HTERT RPE-1 (cell line): ENCODE data around the gene GRM8.

Experiments
- in situ Hi-C: fragments of 300-500 bp; cut with MboI; formaldehyde crosslinking; loops from 4 replicates; pipeline ENCODE4 v1.14.3; 2020; ENCODE audit warnings: low sequenced_read_pairs

The GRM8 gene

DNA sequence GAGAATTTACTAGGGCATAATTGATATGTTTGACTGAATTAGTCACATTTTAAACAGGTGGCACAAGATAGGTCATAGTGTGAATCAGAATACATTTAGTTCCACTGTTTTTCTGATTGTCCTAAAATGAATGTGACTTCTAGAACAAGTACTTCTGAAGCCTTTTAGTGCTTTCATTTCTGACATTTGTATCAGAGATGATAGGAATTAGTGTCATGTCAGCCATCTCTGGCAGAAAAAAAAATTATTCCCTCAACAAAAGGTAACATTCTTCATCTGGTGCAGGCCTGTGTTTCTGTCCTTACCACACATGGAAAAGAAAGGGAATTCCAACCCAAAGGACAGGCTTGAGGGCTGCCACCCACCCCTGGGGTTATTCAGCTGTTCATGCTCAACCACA lies 21.3 kb downstream of the GRM8 start:
- in situ Hi-C loops = no loop called here

DNA sequence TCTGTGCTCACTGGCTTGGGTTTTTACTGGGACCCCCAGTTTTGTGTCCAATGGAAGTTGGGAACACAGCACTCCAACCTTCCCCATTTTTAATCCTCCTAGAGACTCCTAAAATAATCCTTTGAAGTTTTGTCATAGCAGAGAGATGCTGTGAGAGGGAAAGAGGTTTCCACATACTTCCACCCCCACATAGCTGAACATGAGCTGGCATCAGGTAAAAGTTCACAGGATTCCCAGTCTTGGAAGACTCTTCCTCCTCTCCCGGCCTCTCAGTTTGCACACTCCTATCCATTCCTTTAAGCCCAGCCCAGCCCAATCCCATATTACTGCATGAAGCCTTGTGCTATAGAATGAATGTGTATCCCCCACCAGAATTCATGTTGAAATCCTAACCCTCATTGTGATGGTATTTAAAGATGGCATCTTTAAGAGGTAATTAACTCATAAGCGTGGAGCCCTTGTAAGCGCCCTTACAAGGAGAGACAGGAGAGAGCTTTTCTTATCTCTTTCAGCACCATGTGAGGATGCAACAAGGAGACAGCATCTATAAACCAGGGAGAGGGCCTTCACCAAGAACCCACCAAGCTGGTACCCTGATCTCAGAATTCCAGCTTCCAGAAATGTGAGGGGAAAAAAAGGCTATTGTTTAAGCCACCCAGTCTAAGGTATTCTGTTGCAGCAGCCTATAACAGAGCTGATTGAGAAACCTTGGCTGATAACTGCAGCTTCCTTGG lies 22.4 kb downstream of the GRM8 start:
- in situ Hi-C loops = no loop called here

DNA sequence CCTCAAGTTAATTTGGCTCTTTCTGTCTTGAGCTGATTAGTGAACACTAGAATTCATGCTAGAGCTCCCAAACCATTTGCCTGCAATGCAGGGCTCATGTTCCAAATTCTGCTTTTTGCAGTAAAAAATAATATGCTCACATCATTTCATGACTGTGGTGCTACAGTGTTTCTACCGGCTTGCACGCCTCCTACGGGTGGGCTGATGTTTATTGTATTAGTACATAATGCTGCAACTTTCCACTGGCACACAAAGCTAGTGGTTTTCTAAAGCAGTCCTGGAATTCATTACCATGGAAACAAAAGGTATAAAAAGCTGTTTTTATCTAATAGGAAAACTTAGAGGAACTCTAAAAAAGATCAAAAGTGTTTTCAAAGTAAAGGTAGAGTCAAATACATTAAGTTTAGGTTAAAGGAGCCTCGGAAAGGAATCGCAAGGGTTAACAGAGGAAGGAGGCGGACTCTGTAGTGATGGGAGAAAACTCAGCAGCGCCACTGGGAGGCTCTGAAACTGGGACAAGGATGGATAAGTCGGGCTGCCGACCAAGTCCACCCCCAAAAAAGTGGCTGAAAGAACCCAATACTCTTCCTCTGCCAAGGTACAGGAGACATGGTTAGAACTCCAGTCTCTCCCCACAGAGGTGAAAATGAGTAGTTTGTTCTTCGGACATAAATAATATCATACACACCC lies 25.9 kb downstream of the GRM8 start:
- in situ Hi-C loops = no loop called here

DNA sequence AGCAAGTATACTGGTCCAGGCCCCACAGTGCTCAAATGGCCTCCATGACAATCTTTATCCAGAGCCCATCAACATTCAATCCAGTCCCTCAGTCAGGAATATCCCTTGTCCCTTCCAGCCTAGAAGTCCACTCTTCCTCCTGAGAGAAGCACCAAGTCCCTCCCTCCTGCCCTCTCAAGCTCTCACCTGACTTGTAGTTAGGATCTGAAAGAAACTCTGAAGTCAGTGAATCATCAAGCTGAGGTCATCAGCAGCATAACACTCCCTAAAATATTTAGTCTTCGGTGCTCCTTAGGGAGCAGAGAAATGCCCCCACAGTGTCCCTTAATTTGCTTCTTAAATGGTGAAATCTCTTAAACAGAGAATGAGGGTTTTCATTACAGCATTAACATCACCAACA lies 31.0 kb downstream of the GRM8 start:
- in situ Hi-C loops = no loop called here

DNA sequence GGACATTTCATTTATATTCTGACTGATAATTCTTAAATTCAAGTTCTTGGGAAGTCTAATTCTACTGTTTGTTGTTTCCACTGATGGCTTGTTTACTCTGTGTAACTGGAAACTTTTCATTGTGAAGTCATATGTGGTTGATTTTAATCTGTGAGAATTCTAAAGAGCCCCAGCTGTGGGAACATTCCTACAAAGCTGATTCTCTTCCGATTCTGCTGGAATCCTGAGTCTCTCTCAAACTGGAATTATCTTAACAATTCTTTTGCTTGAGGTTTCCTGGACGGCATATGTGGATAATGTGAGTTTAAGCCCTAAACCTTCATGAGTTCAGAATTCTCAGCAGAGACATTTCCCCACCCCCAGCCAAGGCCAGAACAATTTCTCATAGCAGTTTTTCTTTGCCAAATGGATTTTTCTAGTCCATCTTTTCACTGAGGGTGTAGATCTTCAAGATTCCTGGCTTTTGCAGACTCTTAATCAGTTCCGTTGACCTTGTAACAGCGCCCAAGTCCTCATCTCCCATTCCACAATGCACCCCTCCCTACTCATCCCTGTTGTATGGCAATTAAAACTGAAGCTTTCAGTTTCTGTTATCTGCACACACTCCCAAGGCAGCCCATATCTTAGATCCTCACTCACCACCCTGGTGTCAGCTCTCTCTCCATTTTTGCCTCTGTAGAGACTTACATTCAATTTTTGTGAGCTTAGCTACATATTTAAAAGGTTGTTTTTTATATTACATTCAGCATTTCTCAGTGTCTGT lies 37.6 kb downstream of the GRM8 start:
- in situ Hi-C loops = no loop called here

DNA sequence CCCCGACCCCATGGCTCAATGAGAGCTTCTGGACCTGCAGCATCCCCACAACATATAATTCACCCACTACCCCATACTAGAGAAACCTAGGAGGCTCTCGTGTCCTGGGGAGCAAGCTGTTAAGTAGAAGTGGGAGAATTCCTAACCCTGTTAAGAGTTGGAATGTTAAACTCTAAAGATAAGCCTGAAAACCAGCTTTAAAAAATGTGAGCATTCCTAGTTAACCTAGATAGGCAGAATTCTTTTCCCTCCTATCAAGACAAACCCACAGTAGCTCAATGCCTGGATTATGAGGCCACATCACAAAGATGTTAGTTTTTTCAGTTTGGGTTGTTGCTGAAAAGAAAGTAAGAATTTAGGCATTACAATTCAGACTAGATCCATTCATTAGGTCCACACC lies 42.9 kb downstream of the GRM8 start:
- in situ Hi-C loops = no loop called here

DNA sequence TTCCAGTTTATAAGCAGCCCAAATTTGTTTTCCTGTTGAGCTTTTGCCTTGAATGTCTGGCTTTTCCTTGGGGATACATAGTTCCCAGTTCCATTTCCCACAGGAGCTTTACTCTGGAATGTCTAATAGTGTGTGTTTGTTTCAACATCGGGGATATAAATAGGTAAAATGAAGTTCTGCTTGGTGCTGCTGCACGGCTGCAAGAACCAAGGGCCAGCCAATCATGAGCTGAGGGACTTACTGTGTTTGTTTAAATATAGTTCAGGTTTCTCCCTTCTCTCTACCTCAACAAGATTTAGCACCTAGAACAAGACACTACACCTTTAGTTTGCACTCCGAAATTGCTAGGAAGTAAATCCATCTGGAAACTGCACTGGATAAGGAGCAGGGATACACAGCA lies 43.9 kb downstream of the GRM8 start:
- in situ Hi-C loops = no loop called here

DNA sequence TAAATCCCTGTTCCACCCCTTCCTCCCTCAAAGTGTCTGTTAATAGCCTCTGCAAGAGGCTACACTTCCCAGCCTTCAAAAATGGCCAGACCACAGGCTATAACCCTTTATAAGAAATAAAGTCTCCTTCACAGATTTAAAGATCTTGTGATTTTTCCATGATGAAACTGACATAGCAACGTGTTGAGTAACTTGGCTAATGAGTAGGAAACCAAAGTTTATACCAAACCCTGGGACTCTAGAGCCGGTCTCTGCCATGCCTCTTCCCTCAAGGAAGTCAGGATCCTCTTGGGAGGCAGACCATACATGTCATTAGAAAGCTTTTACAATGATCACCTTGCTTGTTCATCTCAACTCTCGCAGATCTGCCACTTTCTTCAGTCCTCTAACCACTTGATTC lies 44.4 kb downstream of the GRM8 start:
- in situ Hi-C loops = no loop called here

DNA sequence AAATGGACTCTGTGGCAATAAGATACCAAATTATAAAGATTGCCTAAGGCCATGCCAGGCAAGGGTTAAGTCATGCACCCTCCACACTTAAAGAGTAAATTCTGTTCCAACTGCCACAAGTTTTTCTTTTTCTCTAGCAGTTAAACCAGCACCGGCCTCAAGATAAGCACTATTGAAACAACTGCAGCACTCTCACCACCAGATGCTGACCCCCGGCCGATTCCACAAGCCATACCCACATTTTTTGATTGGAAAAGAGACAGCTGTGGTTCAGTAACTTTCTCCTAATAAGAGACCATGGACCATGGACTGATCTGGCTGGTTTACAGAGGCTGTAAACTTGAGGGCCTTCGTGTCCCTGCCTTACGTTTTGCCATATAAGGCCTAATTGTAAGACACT lies 44.9 kb downstream of the GRM8 start:
- in situ Hi-C loops = no loop called here

DNA sequence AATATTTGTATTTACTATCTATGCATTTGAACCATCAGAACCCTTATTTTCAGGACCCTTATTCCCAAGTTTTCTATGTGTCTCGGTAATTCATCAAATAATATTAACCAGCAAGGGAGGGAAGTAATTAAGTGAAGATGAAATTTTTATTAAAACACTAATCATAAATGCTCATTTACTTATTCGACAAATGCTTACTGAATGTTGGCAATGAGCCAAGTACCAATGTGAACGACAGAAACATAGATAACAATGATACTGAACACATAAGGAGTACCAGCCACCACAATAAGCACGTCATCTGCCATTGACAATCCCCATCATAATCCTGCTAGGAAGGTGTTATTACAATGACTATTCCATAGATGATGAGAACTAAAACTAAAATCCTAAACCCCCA lies 45.5 kb downstream of the GRM8 start:
- in situ Hi-C loops = no loop called here

DNA sequence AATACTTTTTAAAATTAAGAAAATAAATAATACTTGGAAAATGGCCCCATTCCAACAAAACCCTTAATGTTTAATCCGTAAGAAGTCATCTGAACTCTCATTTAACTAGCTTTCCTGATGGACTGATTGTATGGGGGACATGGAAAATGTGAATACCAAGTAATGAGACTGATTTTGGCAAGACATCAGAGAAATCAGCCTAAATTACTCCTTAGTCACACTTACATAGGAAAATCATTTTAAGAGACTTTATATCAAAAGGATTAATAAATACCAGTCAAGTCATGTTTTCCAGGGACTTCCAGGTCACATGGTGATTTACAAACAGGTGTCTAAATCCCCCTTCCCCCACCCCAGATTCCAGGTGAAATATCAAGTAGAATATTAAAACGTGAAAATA lies 58.2 kb downstream of the GRM8 start:
- in situ Hi-C loops = no loop called here

DNA sequence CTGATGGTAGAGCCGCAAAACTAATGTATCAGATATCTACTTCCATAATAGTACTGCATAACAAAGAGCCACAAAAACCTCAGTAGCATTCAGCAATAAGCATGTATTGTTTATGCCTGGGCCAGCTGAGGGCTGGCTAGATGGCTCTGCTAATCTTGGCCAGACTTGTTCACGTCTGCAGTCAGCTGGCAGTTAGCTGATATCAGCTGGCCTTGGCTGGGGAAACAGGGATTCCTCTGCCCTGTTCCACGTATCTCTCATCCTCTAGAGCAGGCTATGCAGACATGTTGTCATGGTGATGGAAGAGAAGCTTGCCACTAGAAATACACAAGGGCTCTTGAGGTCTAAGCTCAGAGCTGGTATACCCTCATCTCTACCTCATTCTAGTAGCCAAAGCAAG lies 62.9 kb downstream of the GRM8 start:
- in situ Hi-C loops = no loop called here

DNA sequence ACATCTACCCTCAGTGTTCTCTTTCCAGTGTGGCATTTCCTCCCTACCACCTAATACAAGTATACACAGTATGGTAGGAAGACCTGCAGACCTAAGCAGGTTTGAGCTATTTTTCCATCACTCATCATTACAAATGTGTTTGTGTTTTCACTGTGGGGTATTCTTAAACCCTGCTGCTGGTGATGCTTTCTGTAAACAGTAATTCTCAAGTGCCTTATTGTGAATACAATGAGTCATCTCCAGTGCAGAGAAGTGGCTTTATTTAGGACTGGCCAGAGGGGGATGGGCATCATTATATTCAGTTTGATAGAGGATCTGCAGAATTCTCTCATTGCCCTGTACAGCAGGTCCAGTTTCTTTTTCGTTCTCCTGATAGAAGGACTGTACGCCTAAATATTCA lies 63.7 kb downstream of the GRM8 start:
- in situ Hi-C loops = no loop called here

DNA sequence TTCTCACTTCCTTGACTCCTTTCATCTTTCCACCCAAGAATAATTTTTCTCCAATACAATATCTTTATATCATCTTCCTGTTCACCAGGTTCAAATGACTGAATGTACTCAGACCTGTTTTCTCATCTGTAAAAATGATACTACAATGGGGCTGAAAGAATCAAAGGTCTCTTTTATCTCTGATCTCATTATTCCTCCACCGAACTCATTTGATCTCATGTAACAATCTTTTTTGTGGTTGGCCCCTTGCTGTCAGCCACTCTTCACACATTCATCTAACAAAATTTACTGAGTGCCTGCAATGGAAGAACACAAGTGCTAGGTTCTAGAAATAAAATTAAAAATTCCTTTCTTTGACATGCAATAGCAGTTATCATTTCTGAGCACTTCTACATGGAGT lies 65.0 kb downstream of the GRM8 start:
- in situ Hi-C loops = no loop called here

DNA sequence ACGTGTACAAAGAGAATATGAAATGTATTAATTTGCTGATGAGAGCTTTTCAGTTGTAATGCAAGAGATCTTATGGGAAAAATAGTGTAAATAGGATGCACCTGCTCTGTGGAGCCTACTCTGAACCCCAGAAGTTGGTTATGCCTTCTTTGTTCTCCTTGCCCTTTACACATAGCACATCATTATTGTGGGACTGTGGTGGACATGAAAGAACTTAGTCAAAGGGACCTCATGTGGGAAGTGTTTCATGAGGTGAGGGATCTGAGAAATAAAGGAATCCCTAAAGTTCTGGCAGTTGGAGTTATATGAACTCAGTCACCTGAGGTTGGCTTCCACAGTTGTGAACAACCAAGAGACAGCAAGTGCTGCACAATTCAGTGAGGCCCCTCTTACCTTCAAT lies 66.1 kb downstream of the GRM8 start:
- in situ Hi-C loops = no loop called here

DNA sequence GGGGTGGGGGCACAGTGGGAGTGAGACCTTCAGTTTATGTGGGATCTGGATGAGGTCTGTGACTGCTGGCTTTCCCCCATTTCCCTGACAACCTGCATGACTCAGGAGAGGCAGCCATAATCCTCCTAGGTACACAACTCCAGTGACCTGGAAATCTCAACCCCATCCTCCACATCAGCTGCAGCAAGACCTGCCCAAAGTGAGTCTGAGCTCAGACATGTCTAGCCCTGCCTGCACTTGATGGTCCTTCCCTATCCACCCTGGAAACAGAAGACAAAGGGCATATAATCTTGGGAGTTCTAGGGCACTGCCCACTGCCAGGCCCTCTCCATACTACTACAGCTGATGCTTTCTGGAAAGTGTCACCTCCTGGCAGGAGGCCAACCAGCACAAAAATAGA lies 75.6 kb downstream of the GRM8 start:
- in situ Hi-C loops = no loop called here

DNA sequence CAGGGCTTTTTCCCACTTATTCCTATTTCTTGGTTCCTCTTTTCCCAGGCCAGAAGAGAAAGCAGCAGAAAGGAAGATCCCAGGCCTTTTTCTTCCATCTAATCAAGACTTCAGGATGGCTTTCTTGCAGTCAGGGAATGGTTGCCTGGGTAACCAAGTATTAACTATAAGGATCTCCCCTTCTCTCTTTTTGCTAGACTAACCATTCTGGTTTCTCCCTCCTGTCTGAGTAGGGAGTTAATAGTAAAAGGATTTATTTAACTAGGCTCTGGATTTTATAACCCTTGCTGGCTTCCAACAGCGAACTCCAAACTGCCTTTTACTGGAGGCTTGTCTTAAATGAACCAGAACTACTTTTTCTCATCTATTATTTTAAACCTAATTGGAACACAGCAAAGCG lies 90.4 kb downstream of the GRM8 start:
- in situ Hi-C loops = no loop called here

DNA sequence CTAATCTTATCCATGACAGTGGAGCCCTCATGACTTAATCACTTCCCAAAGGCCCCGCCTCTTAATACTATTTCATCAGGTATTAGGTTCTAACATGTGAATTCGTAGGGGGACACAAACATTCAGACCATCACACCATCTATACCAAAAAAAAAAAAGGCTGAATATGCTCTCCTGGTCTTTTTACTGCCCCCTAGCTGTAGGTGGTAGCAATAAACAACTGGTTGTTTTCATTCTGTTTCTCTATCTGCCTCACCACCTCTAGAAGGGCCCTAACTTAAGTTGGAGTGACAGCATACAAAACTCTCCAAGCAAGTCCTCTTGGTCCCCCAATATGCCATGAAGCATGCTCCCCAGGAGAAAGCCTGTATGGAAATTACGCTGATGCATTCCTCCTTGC lies 94.1 kb downstream of the GRM8 start:
- in situ Hi-C loops = no loop called here

DNA sequence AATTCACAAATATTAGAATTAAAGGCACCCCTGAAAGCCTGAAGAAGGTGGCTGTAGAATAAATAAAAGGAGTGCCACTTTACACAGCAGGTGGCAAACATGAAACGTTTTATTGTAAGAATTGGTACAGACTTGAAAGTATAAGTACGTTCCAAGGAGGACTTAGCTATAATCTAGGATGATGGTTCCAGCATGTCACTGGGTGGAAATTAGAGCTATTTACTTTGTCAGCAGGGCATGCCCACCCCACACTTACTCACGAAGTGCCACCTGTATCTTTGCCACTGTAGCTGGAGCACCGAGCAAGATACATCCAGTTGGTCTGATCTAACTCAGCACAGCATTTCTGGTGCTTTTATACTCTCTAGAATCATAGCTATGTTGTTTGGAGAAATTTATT lies 97.8 kb downstream of the GRM8 start:
- in situ Hi-C loops = no loop called here

DNA sequence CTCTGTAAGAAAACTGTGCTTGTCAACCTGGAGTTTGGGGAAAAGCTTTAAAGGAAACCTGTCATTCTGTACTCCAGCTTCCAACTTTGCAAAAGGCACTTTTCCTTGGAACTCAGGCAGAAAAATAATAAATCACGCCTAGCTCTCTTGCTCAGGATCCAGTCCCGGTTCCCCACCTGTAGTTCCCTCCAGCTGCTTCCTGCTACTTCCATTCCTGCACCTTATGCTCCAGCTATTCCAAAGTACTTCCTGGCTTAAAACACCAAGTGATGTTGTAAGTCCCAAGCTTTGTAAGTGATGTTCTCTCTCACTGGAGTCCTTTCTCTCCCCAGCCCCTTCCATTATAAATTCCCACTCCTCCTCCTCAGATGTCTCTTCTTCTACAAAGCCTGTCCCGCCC lies 98.6 kb downstream of the GRM8 start:
- in situ Hi-C loops = no loop called here

DNA sequence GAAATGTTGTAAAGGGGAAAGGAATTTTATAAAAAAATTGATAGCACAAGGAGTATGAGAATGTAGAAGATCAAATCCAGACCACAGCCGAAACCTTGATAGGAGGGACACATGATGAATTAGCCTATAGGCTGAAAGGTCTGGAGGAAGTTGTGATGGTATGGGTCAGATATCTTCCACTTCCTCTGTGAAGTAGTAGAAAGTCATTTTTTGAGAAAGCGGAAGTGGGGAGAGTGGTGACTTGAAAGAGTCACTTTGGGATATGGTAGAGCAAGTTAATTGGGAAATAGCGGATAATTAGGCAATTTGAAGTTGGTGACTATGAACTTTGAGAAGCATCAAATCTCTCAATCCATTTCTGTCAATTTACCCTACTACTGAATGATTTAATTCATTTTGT lies 99.4 kb downstream of the GRM8 start:
- in situ Hi-C loops = no loop called here

DNA sequence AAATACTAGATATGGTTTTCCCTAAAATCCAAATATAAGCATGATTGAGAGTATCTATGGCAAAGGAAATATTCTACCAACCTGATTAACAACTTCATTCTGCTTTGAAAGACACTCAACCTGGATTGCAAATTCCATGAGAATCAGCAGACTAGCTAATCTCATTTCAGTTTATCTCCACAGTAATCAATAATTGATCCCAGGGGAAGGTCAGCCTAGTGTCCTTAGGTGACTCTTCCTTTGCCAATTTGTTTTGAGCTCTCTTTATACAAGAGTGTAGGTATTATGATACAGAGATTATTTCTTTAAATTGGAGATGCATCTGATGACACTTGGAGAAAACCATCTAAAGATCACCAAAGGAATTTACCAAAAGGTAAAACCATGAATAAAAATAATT lies 100.3 kb downstream of the GRM8 start:
- in situ Hi-C loops = no loop called here
